ENCODE measurements around the gene ZNF771. TPM values are rescaled to one million over a fixed set of nuclear protein-coding genes. Genes with fewer than 3 reads are reported as not detected.

The ZNF771 gene
- total and polyA plus RNA-seq, 2 experiments from 2014 or later, result 10.8 to 12.0 TPM

GRCh38 chr16:30418350-30419181 lies 11.2 kb downstream of the ZNF771 start:
- peak overlapping the region; percentile 62 for H3K4me3 ChIP-seq
- H3K27me3 ChIP-seq (ENCODE audit: insufficient read depth), result no peaks in the 10 kb centered on the region
- Mint-ChIP-seq H3K4me1 (peaks cover 11% of the 10 kb centered on the region), H3K27ac (0 out of 2 replicates have a peak overlapping the region, but pooled peaks have one; percentile 62), H3K27me3 (ENCODE audit: insufficient read depth, low read depth, poor library complexity) (peaks cover 12% of the 10 kb centered on the region), H3K36me3 (ENCODE audit: low read depth) (peaks cover 49% of the 10 kb centered on the region), H3K9me3 (no peaks in the 10 kb centered on the region), H3K4me3 (peak overlapping the region; percentile 66)
- H3F3A ChIP-seq (replicated peaks; ENCODE audit: low read depth), result peaks cover 34% of the 10 kb centered on the region
- H4K20me1 ChIP-seq (replicated peaks; ENCODE audit: insufficient read depth), result peaks cover 33% of the 10 kb centered on the region
- peak overlapping the region; percentile 69; the same call in 1 of the 2 replicates for H3K27ac ChIP-seq (ENCODE audit: low read depth)
- TF ChIP-seq, protein P1, sequence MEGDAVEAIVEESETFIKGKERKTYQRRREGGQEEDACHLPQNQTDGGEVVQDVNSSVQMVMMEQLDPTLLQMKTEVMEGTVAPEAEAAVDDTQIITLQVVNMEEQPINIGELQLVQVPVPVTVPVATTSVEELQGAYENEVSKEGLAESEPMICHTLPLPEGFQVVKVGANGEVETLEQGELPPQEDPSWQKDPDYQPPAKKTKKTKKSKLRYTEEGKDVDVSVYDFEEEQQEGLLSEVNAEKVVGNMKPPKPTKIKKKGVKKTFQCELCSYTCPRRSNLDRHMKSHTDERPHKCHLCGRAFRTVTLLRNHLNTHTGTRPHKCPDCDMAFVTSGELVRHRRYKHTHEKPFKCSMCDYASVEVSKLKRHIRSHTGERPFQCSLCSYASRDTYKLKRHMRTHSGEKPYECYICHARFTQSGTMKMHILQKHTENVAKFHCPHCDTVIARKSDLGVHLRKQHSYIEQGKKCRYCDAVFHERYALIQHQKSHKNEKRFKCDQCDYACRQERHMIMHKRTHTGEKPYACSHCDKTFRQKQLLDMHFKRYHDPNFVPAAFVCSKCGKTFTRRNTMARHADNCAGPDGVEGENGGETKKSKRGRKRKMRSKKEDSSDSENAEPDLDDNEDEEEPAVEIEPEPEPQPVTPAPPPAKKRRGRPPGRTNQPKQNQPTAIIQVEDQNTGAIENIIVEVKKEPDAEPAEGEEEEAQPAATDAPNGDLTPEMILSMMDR (conservative IDR thresholded peaks at IDR 0.05; ENCODE audit: low read depth in 2 of 2), result peak in 1 of 2 experiments; percentile 15; a peak in 2 of 4 replicates
- no peak for TF ChIP-seq REST (IDR thresholded peaks at IDR 0.05; ENCODE audit: unreplicated experiment)
- peak overlapping the region; percentile 86 for H3K4me2 ChIP-seq
- peaks cover 11% of the 10 kb centered on the region for H3K36me3 ChIP-seq (ENCODE audit: insufficient read depth)
- DNase-seq (ENCODE audit: low spot score), result peak; percentile 30
- ATAC-seq, result no peak; the same call in 2 of the 3 replicates
- no peaks in the 10 kb centered on the region for H3K4me1 ChIP-seq (ENCODE audit: insufficient read depth)
- H2AFZ ChIP-seq, result peak overlapping the region; percentile 63; the same call in 1 of the 2 replicates
- no peaks in the 10 kb centered on the region for H3K79me2 ChIP-seq (replicated peaks; ENCODE audit: insufficient read depth)
- no peaks in the 10 kb centered on the region for H3K9me2 ChIP-seq (ENCODE audit: insufficient read depth)

- peaks cover 12% of the 10 kb centered on the region for H3K27me3 Mint-ChIP-seq (ENCODE audit: insufficient read depth, low read depth, poor library complexity)
- no peaks in the 10 kb centered on the region for H3K9me2 ChIP-seq (ENCODE audit: insufficient read depth)
- no peaks in the 10 kb centered on the region for H3K27me3 ChIP-seq (ENCODE audit: insufficient read depth)
- H3K4me3 Mint-ChIP-seq, result no peak overlapping the region
- H3K4me2 ChIP-seq, result no peak overlapping the region
- H3K9me3 Mint-ChIP-seq, result no peaks in the 10 kb centered on the region
- no peak overlapping the region for H3K4me3 ChIP-seq
- H4K20me1 ChIP-seq (replicated peaks; ENCODE audit: insufficient read depth), result peaks cover 26% of the 10 kb centered on the region
- H3K79me2 ChIP-seq (replicated peaks; ENCODE audit: insufficient read depth), result no peaks in the 10 kb centered on the region
- peaks cover 56% of the 10 kb centered on the region for H3K36me3 Mint-ChIP-seq (ENCODE audit: low read depth)
- no peak for DNase-seq (ENCODE audit: low spot score)
- peaks cover 30% of the 10 kb centered on the region for H3F3A ChIP-seq (replicated peaks; ENCODE audit: low read depth)
- no peak overlapping the region for H3K27ac ChIP-seq (ENCODE audit: low read depth)
- H3K4me1 Mint-ChIP-seq, result peaks cover 14% of the 10 kb centered on the region
- H3K27ac Mint-ChIP-seq, result no peak overlapping the region
- no peaks in the 10 kb centered on the region; the same call in 1 of the 2 replicates for H3K4me1 ChIP-seq (ENCODE audit: insufficient read depth)
- no peak overlapping the region for H2AFZ ChIP-seq
- peaks cover 15% of the 10 kb centered on the region for H3K36me3 ChIP-seq (ENCODE audit: insufficient read depth)
- no peak for ATAC-seq
- TF ChIP-seq ZNF331 (CRISPR knock-in tag; IDR thresholded peaks at IDR 0.05; ENCODE audit: low read depth), result no peak
- no peak for TF ChIP-seq REST (IDR thresholded peaks at IDR 0.05; ENCODE audit: unreplicated experiment)
- TF ChIP-seq NANOG (IDR thresholded peaks at IDR 0.05; ENCODE audit: borderline replicate concordance), result no peak
- no peak for TF ChIP-seq STAT1 (IDR thresholded peaks at IDR 0.05; ENCODE audit: unreplicated experiment)
- no peak for TF ChIP-seq ZNF114 (CRISPR knock-in tag; IDR thresholded peaks at IDR 0.05)
- TF ChIP-seq POLR2AphosphoS5 (IDR thresholded peaks at IDR 0.05; ENCODE audit: low read depth), result no peak
- TF ChIP-seq, protein P2, sequence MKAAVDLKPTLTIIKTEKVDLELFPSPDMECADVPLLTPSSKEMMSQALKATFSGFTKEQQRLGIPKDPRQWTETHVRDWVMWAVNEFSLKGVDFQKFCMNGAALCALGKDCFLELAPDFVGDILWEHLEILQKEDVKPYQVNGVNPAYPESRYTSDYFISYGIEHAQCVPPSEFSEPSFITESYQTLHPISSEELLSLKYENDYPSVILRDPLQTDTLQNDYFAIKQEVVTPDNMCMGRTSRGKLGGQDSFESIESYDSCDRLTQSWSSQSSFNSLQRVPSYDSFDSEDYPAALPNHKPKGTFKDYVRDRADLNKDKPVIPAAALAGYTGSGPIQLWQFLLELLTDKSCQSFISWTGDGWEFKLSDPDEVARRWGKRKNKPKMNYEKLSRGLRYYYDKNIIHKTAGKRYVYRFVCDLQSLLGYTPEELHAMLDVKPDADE (IDR thresholded peaks at IDR 0.05), result no peak
- TF ChIP-seq EZH2phosphoT487 (IDR thresholded peaks at IDR 0.05; ENCODE audit: unreplicated experiment), result no peak
- TF ChIP-seq, protein P1 (conservative IDR thresholded peaks at IDR 0.05; ENCODE audit: low read depth in 2 of 2), result no peak
- no peak for TF ChIP-seq JUNB (IDR thresholded peaks at IDR 0.05; ENCODE audit: unreplicated experiment)
Measured at GRCh38 chr16:30421010-30421409, 13.6 kb downstream of the ZNF771 start.
